ENCODE measurements around the gene IQSEC1.

- TF ChIP-seq, protein P1, sequence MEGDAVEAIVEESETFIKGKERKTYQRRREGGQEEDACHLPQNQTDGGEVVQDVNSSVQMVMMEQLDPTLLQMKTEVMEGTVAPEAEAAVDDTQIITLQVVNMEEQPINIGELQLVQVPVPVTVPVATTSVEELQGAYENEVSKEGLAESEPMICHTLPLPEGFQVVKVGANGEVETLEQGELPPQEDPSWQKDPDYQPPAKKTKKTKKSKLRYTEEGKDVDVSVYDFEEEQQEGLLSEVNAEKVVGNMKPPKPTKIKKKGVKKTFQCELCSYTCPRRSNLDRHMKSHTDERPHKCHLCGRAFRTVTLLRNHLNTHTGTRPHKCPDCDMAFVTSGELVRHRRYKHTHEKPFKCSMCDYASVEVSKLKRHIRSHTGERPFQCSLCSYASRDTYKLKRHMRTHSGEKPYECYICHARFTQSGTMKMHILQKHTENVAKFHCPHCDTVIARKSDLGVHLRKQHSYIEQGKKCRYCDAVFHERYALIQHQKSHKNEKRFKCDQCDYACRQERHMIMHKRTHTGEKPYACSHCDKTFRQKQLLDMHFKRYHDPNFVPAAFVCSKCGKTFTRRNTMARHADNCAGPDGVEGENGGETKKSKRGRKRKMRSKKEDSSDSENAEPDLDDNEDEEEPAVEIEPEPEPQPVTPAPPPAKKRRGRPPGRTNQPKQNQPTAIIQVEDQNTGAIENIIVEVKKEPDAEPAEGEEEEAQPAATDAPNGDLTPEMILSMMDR (IDR thresholded peaks at IDR 0.05) = no peak
- no peak for TF ChIP-seq POLR2AphosphoS5 (IDR thresholded peaks at IDR 0.05)
- TF ChIP-seq POLR2A (IDR thresholded peaks at IDR 0.05; ENCODE audit: low read depth) = no peak
- TF ChIP-seq EP300 (IDR thresholded peaks at IDR 0.05) = no peak
Measured at GRCh38 chr3:12919205-12919604, 154.0 kb downstream of the IQSEC1 start.
